ENCODE measurements around the gene WDR70.

WDR70 gene

DNA sequence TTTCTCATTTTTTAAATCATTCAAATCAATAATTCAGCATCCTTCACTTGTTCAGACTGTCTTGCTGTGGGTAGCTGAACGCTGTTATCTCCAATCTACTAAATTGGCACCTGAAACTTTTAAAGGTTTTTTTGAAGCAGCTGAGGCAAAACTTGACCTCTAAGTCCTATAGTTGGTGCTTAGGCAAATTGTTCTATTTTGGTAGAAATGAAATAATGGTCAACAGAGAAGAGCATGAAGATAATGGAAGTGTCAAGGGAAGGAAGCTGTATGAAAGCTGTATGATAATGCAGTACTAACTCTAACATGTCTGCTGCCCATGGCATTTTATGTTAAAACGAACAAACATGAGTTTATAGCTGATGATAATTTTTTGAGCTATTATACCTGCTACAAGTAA, 322.8 kb downstream of the WDR70 start:
- Histone ChIP-seq H3K27me3 (ENCODE audit: low read length) (no peaks in the 10 kb centered on the region), H3K9ac (ENCODE audit: low read length) (no peak overlapping the region), H4K20me1 (ENCODE audit: low read depth, low read length) (no peaks in the 10 kb centered on the region), H3K9me2 (replicated peaks; ENCODE audit: insufficient read depth, low read length) (no peaks in the 10 kb centered on the region), H3K79me2 (ENCODE audit: insufficient read depth, low read length) (no peaks in the 10 kb centered on the region), H3K4me3 (ENCODE audit: insufficient read depth, low read length, poor library complexity, severe bottlenecking) (no peak overlapping the region), H3K36me3 (ENCODE audit: low read length) (peaks cover 4% of the 10 kb centered on the region; the same call in 1 of the 2 replicates), H3K27ac (ENCODE audit: low read depth, low read length) (no peak overlapping the region), H3K9me3 (ENCODE audit: insufficient read depth, low read length) (0 out of 2 replicates have a peak, but pooled peaks cover 6% of the 10 kb centered on the region), H3F3A (ENCODE audit: insufficient read depth) (no peaks in the 10 kb centered on the region), H3K4me2 (ENCODE audit: low read depth, low read length, poor library complexity, severe bottlenecking) (no peak overlapping the region), H2AFZ (ENCODE audit: low read depth, low read length, severe bottlenecking) (no peak overlapping the region)
- no peak for TF ChIP-seq EZH2phosphoT487 (conservative IDR thresholded peaks at IDR 0.05; ENCODE audit: low read length)
- TF ChIP-seq, protein P1, sequence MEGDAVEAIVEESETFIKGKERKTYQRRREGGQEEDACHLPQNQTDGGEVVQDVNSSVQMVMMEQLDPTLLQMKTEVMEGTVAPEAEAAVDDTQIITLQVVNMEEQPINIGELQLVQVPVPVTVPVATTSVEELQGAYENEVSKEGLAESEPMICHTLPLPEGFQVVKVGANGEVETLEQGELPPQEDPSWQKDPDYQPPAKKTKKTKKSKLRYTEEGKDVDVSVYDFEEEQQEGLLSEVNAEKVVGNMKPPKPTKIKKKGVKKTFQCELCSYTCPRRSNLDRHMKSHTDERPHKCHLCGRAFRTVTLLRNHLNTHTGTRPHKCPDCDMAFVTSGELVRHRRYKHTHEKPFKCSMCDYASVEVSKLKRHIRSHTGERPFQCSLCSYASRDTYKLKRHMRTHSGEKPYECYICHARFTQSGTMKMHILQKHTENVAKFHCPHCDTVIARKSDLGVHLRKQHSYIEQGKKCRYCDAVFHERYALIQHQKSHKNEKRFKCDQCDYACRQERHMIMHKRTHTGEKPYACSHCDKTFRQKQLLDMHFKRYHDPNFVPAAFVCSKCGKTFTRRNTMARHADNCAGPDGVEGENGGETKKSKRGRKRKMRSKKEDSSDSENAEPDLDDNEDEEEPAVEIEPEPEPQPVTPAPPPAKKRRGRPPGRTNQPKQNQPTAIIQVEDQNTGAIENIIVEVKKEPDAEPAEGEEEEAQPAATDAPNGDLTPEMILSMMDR (IDR thresholded peaks at IDR 0.05; ENCODE audit: insufficient read depth, low read length, poor library complexity, severe bottlenecking), result no peak

DNA sequence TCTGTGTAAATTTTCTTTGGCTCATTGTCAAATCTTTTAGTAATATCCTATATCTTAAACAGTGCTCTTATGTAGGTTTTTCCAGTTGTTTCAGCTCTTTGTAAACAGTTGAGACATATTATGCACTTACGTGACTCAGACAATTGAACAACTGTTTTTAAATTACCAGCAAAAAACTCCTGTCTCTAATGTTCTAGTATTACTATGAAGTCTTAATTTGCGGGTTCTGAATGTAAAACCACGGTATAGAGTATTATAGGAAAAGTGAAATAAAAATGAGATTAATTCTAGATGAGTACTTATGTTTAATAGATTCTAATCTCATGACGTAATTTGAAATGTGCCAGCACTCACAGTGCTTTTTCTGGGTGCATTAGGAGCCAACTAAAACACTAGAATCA, 324.7 kb downstream of the WDR70 start:
- no peaks in the 10 kb centered on the region for H4K20me1 ChIP-seq (ENCODE audit: low read depth, low read length)
- H2AFZ ChIP-seq (ENCODE audit: low read depth, low read length, severe bottlenecking), result no peak overlapping the region
- H3F3A ChIP-seq (ENCODE audit: insufficient read depth), result no peaks in the 10 kb centered on the region
- peaks cover 4% of the 10 kb centered on the region; the same call in 1 of the 2 replicates for H3K36me3 ChIP-seq (ENCODE audit: low read length)
- no peaks in the 10 kb centered on the region for H3K27me3 ChIP-seq (ENCODE audit: low read length)
- H3K27ac ChIP-seq (ENCODE audit: low read depth, low read length), result no peak overlapping the region
- no peaks in the 10 kb centered on the region for H3K9me2 ChIP-seq (replicated peaks; ENCODE audit: insufficient read depth, low read length)
- H3K9ac ChIP-seq (ENCODE audit: low read length), result no peak overlapping the region
- no peak overlapping the region for H3K4me3 ChIP-seq (ENCODE audit: insufficient read depth, low read length, poor library complexity, severe bottlenecking)
- H3K79me2 ChIP-seq (ENCODE audit: insufficient read depth, low read length), result no peaks in the 10 kb centered on the region
- no peak overlapping the region for H3K4me2 ChIP-seq (ENCODE audit: low read depth, low read length, poor library complexity, severe bottlenecking)
- TF ChIP-seq, protein P1 (IDR thresholded peaks at IDR 0.05; ENCODE audit: insufficient read depth, low read length, poor library complexity, severe bottlenecking), result no peak
- H3K9me3 ChIP-seq (ENCODE audit: insufficient read depth, low read length), result 0 out of 2 replicates have a peak, but pooled peaks cover 6% of the 10 kb centered on the region

DNA sequence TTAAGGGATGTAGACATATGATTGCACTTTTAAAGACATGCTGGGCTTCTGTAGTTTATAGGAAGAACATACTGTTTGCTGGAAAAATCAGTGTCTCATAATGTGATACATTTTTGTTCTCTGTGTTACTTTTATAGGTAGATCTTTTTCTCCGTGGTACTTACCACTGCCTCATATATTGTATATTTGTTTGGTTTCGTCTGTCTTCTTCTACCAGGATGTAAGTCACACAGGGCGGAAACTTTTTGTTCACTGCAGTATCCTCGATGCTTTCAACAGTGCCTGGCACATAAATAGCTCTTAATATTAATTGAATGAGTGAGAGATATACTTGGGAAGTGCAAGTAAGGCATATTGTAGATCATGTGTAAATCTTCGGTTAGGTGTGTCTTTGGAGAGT, 325.3 kb downstream of the WDR70 start:
- Histone ChIP-seq H3K9ac (ENCODE audit: low read length) (no peak overlapping the region), H3K4me3 (ENCODE audit: insufficient read depth, low read length, poor library complexity, severe bottlenecking) (no peak overlapping the region), H3K79me2 (ENCODE audit: insufficient read depth, low read length) (no peaks in the 10 kb centered on the region), H2AFZ (ENCODE audit: low read depth, low read length, severe bottlenecking) (no peak overlapping the region), H3F3A (ENCODE audit: insufficient read depth) (no peaks in the 10 kb centered on the region), H3K4me2 (ENCODE audit: low read depth, low read length, poor library complexity, severe bottlenecking) (no peak overlapping the region), H3K9me3 (ENCODE audit: insufficient read depth, low read length) (0 out of 2 replicates have a peak, but pooled peaks cover 6% of the 10 kb centered on the region), H3K36me3 (ENCODE audit: low read length) (peaks cover 4% of the 10 kb centered on the region; the same call in 1 of the 2 replicates), H3K27me3 (ENCODE audit: low read length) (no peaks in the 10 kb centered on the region), H4K20me1 (ENCODE audit: low read depth, low read length) (no peaks in the 10 kb centered on the region), H3K9me2 (replicated peaks; ENCODE audit: insufficient read depth, low read length) (no peaks in the 10 kb centered on the region), H3K27ac (ENCODE audit: low read depth, low read length) (no peak overlapping the region)
- TF ChIP-seq EZH2phosphoT487 (conservative IDR thresholded peaks at IDR 0.05; ENCODE audit: low read length), result no peak
- TF ChIP-seq, protein P1 (IDR thresholded peaks at IDR 0.05; ENCODE audit: insufficient read depth, low read length, poor library complexity, severe bottlenecking), result no peak
